ENCODE results near the gene RANGAP1. TPM values are rescaled to one million over a fixed set of nuclear protein-coding genes. Genes with fewer than 3 reads are reported as not detected.

Gene RANGAP1
- polyA plus RNA-seq, 3 donors, result 8.3 to 30.2 (median 8.5) TPM

- H3K36me3 ChIP-seq (replicated peaks in 1 of 2; ENCODE audit: control insufficient read depth in 1 of 2, insufficient read depth in 2 of 2, low read length in 2 of 2), result peaks cover 92 to 96% of the 10 kb centered on the region in 2 donors
- H3K36me3 Mint-ChIP-seq, result peaks cover 85 to 98% of the 10 kb centered on the region in 2 donors
- 76% methylated on average over 5 of the region's 7 CpGs for WGBS (ENCODE audit: insufficient coverage)
- no peak for DNase-seq
- H3K4me2 ChIP-seq (replicated peaks; ENCODE audit: extremely low read depth, low read length, poor library complexity, severe bottlenecking), result no peak overlapping the region
- no peaks in the 10 kb centered on the region for H3K9me3 Mint-ChIP-seq
- intact Hi-C loops (cut with micrococcal nuclease), result no loop called here
- peaks cover 0 to 4% (median 0%) of the 10 kb centered on the region in 3 donors for H3K27me3 Mint-ChIP-seq (ENCODE audit: low read depth in 3 of 3)
- H3K4me3 Mint-ChIP-seq, result no peak overlapping the region
- no peaks in the 10 kb centered on the region for H3K4me1 ChIP-seq (ENCODE audit: control insufficient read depth in 1 of 2, insufficient read depth in 2 of 2, low read length in 2 of 2)
- H3K79me2 ChIP-seq (ENCODE audit: insufficient read depth, low read length), result no peaks in the 10 kb centered on the region
- TF ChIP-seq CTCF (IDR thresholded peaks at IDR 0.05), result no peak
- H2AFZ ChIP-seq (ENCODE audit: insufficient read depth, low read depth, low read length, poor library complexity, severe bottlenecking), result no peak overlapping the region
- peak overlapping the region in 1 of 2 donors; percentile 66 for H3K27ac ChIP-seq (ENCODE audit: low read depth in 1 of 2, low read length in 2 of 2)
- H3K9ac ChIP-seq (ENCODE audit: insufficient read depth, low read length, poor library complexity, severe bottlenecking), result peak overlapping the region; percentile 15
- H3K9me3 ChIP-seq (replicated peaks in 1 of 2; ENCODE audit: control insufficient read depth in 1 of 2, insufficient read depth in 1 of 2, low read length in 2 of 2), result no peaks in the 10 kb centered on the region
- peak overlapping the region; percentile 51 to 87 (median 74) for H3K27ac Mint-ChIP-seq
- H3K4me3 ChIP-seq (replicated peaks in 1 of 3; ENCODE audit: low read depth in 2 of 3, low read length in 3 of 3), result no peak overlapping the region
- H3K4me1 Mint-ChIP-seq, result peaks cover 2% of the 10 kb centered on the region
- no peaks in the 10 kb centered on the region for H4K20me1 ChIP-seq (ENCODE audit: insufficient read depth, low read length)
- no peaks in the 10 kb centered on the region for H3K27me3 ChIP-seq (ENCODE audit: control insufficient read depth in 2 of 2, insufficient read depth in 2 of 2, low read length in 2 of 2)
These were observed 31.8 kb downstream of the RANGAP1 start for GRCh38 chr22:41254230-41254629.

GRCh38 chr22:41252365-41252764, 33.6 kb downstream of the RANGAP1 start:
- WGBS (ENCODE audit: insufficient coverage), result 97% methylated on average over 4 of the region's 8 CpGs
- no peaks in the 10 kb centered on the region for H3K9me3 ChIP-seq (replicated peaks in 1 of 2; ENCODE audit: control insufficient read depth in 1 of 2, insufficient read depth in 1 of 2, low read length in 2 of 2)
- H3K9ac ChIP-seq (ENCODE audit: insufficient read depth, low read length, poor library complexity, severe bottlenecking), result no peak overlapping the region
- peaks cover 73 to 96% of the 10 kb centered on the region in 2 donors for H3K36me3 Mint-ChIP-seq
- no peak overlapping the region for H3K4me3 ChIP-seq (replicated peaks in 1 of 3; ENCODE audit: low read depth in 2 of 3, low read length in 3 of 3)
- H3K27me3 Mint-ChIP-seq (ENCODE audit: low read depth in 3 of 3), result peaks cover 0 to 2% (median 0%) of the 10 kb centered on the region in 3 donors
- H4K20me1 ChIP-seq (ENCODE audit: insufficient read depth, low read length), result no peaks in the 10 kb centered on the region
- peaks cover 2% of the 10 kb centered on the region for H3K4me1 Mint-ChIP-seq
- H3K27ac ChIP-seq (ENCODE audit: low read depth in 1 of 2, low read length in 2 of 2), result peak overlapping the region in 1 of 2 donors; percentile 8
- H3K4me3 Mint-ChIP-seq, result no peak overlapping the region
- peaks cover 92 to 96% of the 10 kb centered on the region in 2 donors for H3K36me3 ChIP-seq (replicated peaks in 1 of 2; ENCODE audit: control insufficient read depth in 1 of 2, insufficient read depth in 2 of 2, low read length in 2 of 2)
- intact Hi-C loops (cut with micrococcal nuclease), result no loop called here
- H3K4me1 ChIP-seq (ENCODE audit: control insufficient read depth in 1 of 2, insufficient read depth in 2 of 2, low read length in 2 of 2), result no peaks in the 10 kb centered on the region
- no peak overlapping the region for H2AFZ ChIP-seq (ENCODE audit: insufficient read depth, low read depth, low read length, poor library complexity, severe bottlenecking)
- no peak overlapping the region for H3K4me2 ChIP-seq (replicated peaks; ENCODE audit: extremely low read depth, low read length, poor library complexity, severe bottlenecking)
- H3K27me3 ChIP-seq (ENCODE audit: control insufficient read depth in 2 of 2, insufficient read depth in 2 of 2, low read length in 2 of 2), result no peaks in the 10 kb centered on the region
- no peaks in the 10 kb centered on the region for H3K79me2 ChIP-seq (ENCODE audit: insufficient read depth, low read length)
- DNase-seq, result no peak
- H3K27ac Mint-ChIP-seq, result no peak overlapping the region
- H3K9me3 Mint-ChIP-seq, result no peaks in the 10 kb centered on the region
- no peak for TF ChIP-seq CTCF (IDR thresholded peaks at IDR 0.05)

All from CD14-positive monocyte (primary cell).